ENCODE results near the gene PEX14.

GRCh38 chr1:10678402-10678801, 203.7 kb downstream of the PEX14 start:
- TF ChIP-seq CTCF (conservative IDR thresholded peaks at IDR 0.05; ENCODE audit: low read depth in 2 of 2) (no peak), JUNB (IDR thresholded peaks at IDR 0.05; ENCODE audit: unreplicated experiment) (no peak), EZH2 (IDR thresholded peaks at IDR 0.05; ENCODE audit: low read depth, unreplicated experiment) (no peak)

All from GM23338 (cell line).